ENCODE data around the gene ING5. TPM values are rescaled to one million over a fixed set of nuclear protein-coding genes. Genes with fewer than 3 reads are reported as not detected.

ING5 gene
- total RNA-seq, 3 donors from 2014 or later = 49.2 to 53.5 (median 51.8) TPM

GRCh38 chr2:241666627-241667400 lies 35.0 kb upstream of the ING5 start:
- H3K4me1 Mint-ChIP-seq (ENCODE audit: low read depth) = peaks cover 5% of the 10 kb centered on the region
- no peak overlapping the region for H3K4me3 Mint-ChIP-seq
- DNase-seq (no peak), ATAC-seq (no peak)
- H3K27me3 Mint-ChIP-seq (ENCODE audit: low read depth) = no peaks in the 10 kb centered on the region
- H3K36me3 Mint-ChIP-seq (ENCODE audit: insufficient read depth) = peaks cover 17% of the 10 kb centered on the region
- no peaks in the 10 kb centered on the region for H3K9me3 Mint-ChIP-seq

- ATAC-seq (no peak), DNase-seq (no peak)
- H3K27me3 Mint-ChIP-seq (ENCODE audit: low read depth) = no peaks in the 10 kb centered on the region
- no peak overlapping the region for H3K4me3 Mint-ChIP-seq
- no peaks in the 10 kb centered on the region for H3K9me3 Mint-ChIP-seq
- peaks cover 17% of the 10 kb centered on the region for H3K36me3 Mint-ChIP-seq (ENCODE audit: insufficient read depth)
- peaks cover 5% of the 10 kb centered on the region for H3K4me1 Mint-ChIP-seq (ENCODE audit: low read depth)
These were observed 33.5 kb upstream of the ING5 start for GRCh38 chr2:241668354-241668753.

- Mint-ChIP-seq H3K4me3 (no peak overlapping the region), H3K36me3 (ENCODE audit: insufficient read depth) (peaks cover 17% of the 10 kb centered on the region), H3K4me1 (ENCODE audit: low read depth) (peaks cover 7% of the 10 kb centered on the region), H3K9me3 (no peaks in the 10 kb centered on the region), H3K27me3 (ENCODE audit: low read depth) (no peaks in the 10 kb centered on the region)
- ATAC-seq (no peak), DNase-seq (no peak)
These were observed 33.0 kb upstream of the ING5 start for GRCh38 chr2:241668839-241669238.

GRCh38 chr2:241670333-241671110 lies 31.3 kb upstream of the ING5 start:
- Mint-ChIP-seq H3K36me3 (ENCODE audit: insufficient read depth) (peaks cover 17% of the 10 kb centered on the region), H3K9me3 (no peaks in the 10 kb centered on the region), H3K4me1 (ENCODE audit: low read depth) (peaks cover 1% of the 10 kb centered on the region), H3K4me3 (no peak overlapping the region), H3K27me3 (ENCODE audit: low read depth) (no peaks in the 10 kb centered on the region)
- DNase-seq (no peak), ATAC-seq (no peak)

- H3K4me1 Mint-ChIP-seq (ENCODE audit: low read depth) = peaks cover 1% of the 10 kb centered on the region
- no peaks in the 10 kb centered on the region for H3K27me3 Mint-ChIP-seq (ENCODE audit: low read depth)
- H3K9me3 Mint-ChIP-seq = no peaks in the 10 kb centered on the region
- ATAC-seq = no peak
- no peak for DNase-seq
- H3K36me3 Mint-ChIP-seq (ENCODE audit: insufficient read depth) = peaks cover 14% of the 10 kb centered on the region
- no peak overlapping the region for H3K4me3 Mint-ChIP-seq
These were observed 30.2 kb upstream of the ING5 start for GRCh38 chr2:241671457-241672240.

GRCh38 chr2:241672243-241673188 lies 29.3 kb upstream of the ING5 start:
- H3K4me3 Mint-ChIP-seq = no peak overlapping the region
- no peak for ATAC-seq
- no peaks in the 10 kb centered on the region for H3K9me3 Mint-ChIP-seq
- H3K36me3 Mint-ChIP-seq (ENCODE audit: insufficient read depth) = peaks cover 13% of the 10 kb centered on the region
- peaks cover 1% of the 10 kb centered on the region for H3K4me1 Mint-ChIP-seq (ENCODE audit: low read depth)
- no peaks in the 10 kb centered on the region for H3K27me3 Mint-ChIP-seq (ENCODE audit: low read depth)
- no peak for DNase-seq

GRCh38 chr2:241673189-241673663 lies 28.6 kb upstream of the ING5 start:
- H3K4me1 Mint-ChIP-seq (ENCODE audit: low read depth) = peaks cover 1% of the 10 kb centered on the region
- no peaks in the 10 kb centered on the region for H3K9me3 Mint-ChIP-seq
- DNase-seq (no peak), ATAC-seq (no peak)
- H3K4me3 Mint-ChIP-seq = no peak overlapping the region
- peaks cover 13% of the 10 kb centered on the region for H3K36me3 Mint-ChIP-seq (ENCODE audit: insufficient read depth)
- H3K27me3 Mint-ChIP-seq (ENCODE audit: low read depth) = no peaks in the 10 kb centered on the region

- no peak for ATAC-seq
- H3K9me3 Mint-ChIP-seq = no peaks in the 10 kb centered on the region
- peaks cover 1% of the 10 kb centered on the region for H3K4me1 Mint-ChIP-seq (ENCODE audit: low read depth)
- no peak overlapping the region for H3K4me3 Mint-ChIP-seq
- DNase-seq = no peak
- peaks cover 10% of the 10 kb centered on the region for H3K36me3 Mint-ChIP-seq (ENCODE audit: insufficient read depth)
- H3K27me3 Mint-ChIP-seq (ENCODE audit: low read depth) = no peaks in the 10 kb centered on the region
These were observed 27.8 kb upstream of the ING5 start for GRCh38 chr2:241673797-241674725.

GRCh38 chr2:241675885-241676284 lies 26.0 kb upstream of the ING5 start:
- ATAC-seq (no peak), DNase-seq (no peak)
- Mint-ChIP-seq H3K9me3 (no peaks in the 10 kb centered on the region), H3K4me3 (no peak overlapping the region), H3K36me3 (ENCODE audit: insufficient read depth) (peaks cover 15% of the 10 kb centered on the region), H3K27me3 (ENCODE audit: low read depth) (no peaks in the 10 kb centered on the region), H3K4me1 (ENCODE audit: low read depth) (peaks cover 1% of the 10 kb centered on the region)

- Mint-ChIP-seq H3K4me3 (no peak overlapping the region), H3K9me3 (no peaks in the 10 kb centered on the region), H3K4me1 (ENCODE audit: low read depth) (peaks cover 1% of the 10 kb centered on the region), H3K36me3 (ENCODE audit: insufficient read depth) (peaks cover 16% of the 10 kb centered on the region), H3K27me3 (ENCODE audit: low read depth) (no peaks in the 10 kb centered on the region)
- ATAC-seq (no peak), DNase-seq (no peak)
These were observed 25.2 kb upstream of the ING5 start for GRCh38 chr2:241676665-241677064.

GRCh38 chr2:241677392-241677791 lies 24.4 kb upstream of the ING5 start:
- no peak for DNase-seq
- Mint-ChIP-seq H3K4me1 (ENCODE audit: low read depth) (peaks cover 3% of the 10 kb centered on the region), H3K27me3 (ENCODE audit: low read depth) (no peaks in the 10 kb centered on the region), H3K36me3 (ENCODE audit: insufficient read depth) (peaks cover 19% of the 10 kb centered on the region), H3K9me3 (no peaks in the 10 kb centered on the region), H3K4me3 (no peak overlapping the region)
- ATAC-seq = no peak

- DNase-seq (no peak), ATAC-seq (no peak)
- H3K27me3 Mint-ChIP-seq (ENCODE audit: low read depth) = no peaks in the 10 kb centered on the region
- H3K9me3 Mint-ChIP-seq = no peaks in the 10 kb centered on the region
- H3K36me3 Mint-ChIP-seq (ENCODE audit: insufficient read depth) = peaks cover 19% of the 10 kb centered on the region
- H3K4me1 Mint-ChIP-seq (ENCODE audit: low read depth) = peaks cover 3% of the 10 kb centered on the region
- no peak overlapping the region for H3K4me3 Mint-ChIP-seq
These were observed 23.5 kb upstream of the ING5 start for GRCh38 chr2:241678307-241678706.

All from activated T-cell treated with anti-CD3 and anti-CD28 coated beads, Interleukin-2, amount 50 U/mL, for 4 hours (primary cell).